ENCODE results near the gene NOX3.
"Not testable (repeated sequence)": the region's sequence is repeated elsewhere in the genome, so short reads cannot be mapped to it uniquely, and the experiment has no call there.

DNA sequence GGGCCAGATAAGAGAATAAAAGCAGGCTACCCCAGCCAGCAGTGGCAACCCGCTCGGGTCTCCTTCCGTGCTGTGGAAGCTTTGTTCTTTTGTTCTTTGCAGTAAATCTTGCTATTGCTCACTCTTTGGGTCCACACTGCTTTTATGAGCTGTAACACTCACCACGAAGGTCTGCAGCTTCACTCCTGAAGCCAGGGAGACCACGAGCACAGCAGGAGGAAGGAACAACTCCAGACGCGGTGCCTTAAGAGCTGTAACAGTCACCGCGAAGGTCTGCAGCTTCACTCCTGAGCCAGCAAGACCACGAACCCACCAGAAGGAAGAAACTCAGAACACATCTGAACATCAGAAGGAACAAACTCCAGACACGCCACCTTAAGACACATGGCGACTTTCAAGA lies 91.6 kb downstream of the NOX3 start:
- not testable (repeated sequence) for TF ChIP-seq BACH1 (IDR thresholded peaks at IDR 0.05; ENCODE audit: low read length); EZH2 (IDR thresholded peaks at IDR 0.05; ENCODE audit: low read depth, low read length, severe bottlenecking); SP1 (IDR thresholded peaks at IDR 0.05; ENCODE audit: low read depth, low read length); NRF1 (IDR thresholded peaks at IDR 0.05; ENCODE audit: low read depth, low read length); POLR2A (IDR thresholded peaks at IDR 0.05; ENCODE audit: control extremely low read depth in 1 of 2, low read depth in 2 of 2, low read length in 2 of 2); MAFK (IDR thresholded peaks at IDR 0.05; ENCODE audit: low read depth, low read length); E2F6 (IDR thresholded peaks at IDR 0.05); USF2 (IDR thresholded peaks at IDR 0.05; ENCODE audit: low read length); SP2 (IDR thresholded peaks at IDR 0.05; ENCODE audit: low read length); CREB1 (IDR thresholded peaks at IDR 0.05); GABPA (IDR thresholded peaks at IDR 0.05; ENCODE audit: borderline replicate concordance, insufficient read depth, low read length)
- TF ChIP-seq, protein P1, sequence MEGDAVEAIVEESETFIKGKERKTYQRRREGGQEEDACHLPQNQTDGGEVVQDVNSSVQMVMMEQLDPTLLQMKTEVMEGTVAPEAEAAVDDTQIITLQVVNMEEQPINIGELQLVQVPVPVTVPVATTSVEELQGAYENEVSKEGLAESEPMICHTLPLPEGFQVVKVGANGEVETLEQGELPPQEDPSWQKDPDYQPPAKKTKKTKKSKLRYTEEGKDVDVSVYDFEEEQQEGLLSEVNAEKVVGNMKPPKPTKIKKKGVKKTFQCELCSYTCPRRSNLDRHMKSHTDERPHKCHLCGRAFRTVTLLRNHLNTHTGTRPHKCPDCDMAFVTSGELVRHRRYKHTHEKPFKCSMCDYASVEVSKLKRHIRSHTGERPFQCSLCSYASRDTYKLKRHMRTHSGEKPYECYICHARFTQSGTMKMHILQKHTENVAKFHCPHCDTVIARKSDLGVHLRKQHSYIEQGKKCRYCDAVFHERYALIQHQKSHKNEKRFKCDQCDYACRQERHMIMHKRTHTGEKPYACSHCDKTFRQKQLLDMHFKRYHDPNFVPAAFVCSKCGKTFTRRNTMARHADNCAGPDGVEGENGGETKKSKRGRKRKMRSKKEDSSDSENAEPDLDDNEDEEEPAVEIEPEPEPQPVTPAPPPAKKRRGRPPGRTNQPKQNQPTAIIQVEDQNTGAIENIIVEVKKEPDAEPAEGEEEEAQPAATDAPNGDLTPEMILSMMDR (IDR thresholded peaks at IDR 0.05; ENCODE audit: control extremely low read depth in 1 of 3, insufficient read depth in 1 of 3, low read depth in 1 of 3, low read length in 3 of 3) = not testable (repeated sequence)
